ENCODE results near the gene ANKRD11.
"Not testable (repeated sequence)": the region's sequence is repeated elsewhere in the genome, so short reads cannot be mapped to it uniquely, and the experiment has no call there.

Gene ANKRD11

DNA sequence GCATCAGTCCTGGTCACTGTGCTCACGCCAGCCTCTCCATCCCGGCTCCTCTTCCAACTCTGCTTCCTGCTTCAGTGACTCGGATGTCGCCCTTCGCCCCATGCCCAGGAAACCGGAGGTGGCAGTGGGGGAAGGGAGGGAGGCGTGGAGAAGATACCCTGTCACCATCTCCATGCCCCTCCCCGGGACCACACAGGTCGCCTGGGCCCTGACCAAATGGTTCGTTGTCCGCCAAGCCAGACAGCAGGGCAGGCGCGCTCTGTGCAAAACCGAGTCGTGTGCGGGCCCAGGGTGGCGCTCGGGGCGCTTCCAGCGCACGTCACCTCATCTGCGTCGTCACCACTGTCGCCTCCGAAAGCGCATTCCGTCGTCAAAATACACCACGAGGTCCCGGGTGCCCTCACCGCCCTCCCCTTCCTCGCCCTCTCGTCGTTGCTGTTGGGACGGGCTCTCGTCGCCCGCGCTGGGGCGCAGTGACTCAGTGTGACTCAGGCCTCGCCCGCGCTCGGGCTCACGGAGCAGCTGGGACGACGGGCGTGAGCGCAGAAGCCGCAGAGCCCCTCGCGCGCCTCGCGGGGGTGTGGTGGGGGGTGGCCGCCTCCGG is 233.6 kb downstream of the ANKRD11 start:
- DNase-seq = peak; percentile 72

GRCh38 chr16:89253548-89254287 is 236.6 kb downstream of the ANKRD11 start:
- DNase-seq = no peak

GRCh38 chr16:89248196-89248982 is 242.0 kb downstream of the ANKRD11 start:
- DNase-seq = no peak

- DNase-seq = not testable (repeated sequence)
Observed at GRCh38 chr16:89247734-89248075, 242.7 kb downstream of the ANKRD11 start.

DNA sequence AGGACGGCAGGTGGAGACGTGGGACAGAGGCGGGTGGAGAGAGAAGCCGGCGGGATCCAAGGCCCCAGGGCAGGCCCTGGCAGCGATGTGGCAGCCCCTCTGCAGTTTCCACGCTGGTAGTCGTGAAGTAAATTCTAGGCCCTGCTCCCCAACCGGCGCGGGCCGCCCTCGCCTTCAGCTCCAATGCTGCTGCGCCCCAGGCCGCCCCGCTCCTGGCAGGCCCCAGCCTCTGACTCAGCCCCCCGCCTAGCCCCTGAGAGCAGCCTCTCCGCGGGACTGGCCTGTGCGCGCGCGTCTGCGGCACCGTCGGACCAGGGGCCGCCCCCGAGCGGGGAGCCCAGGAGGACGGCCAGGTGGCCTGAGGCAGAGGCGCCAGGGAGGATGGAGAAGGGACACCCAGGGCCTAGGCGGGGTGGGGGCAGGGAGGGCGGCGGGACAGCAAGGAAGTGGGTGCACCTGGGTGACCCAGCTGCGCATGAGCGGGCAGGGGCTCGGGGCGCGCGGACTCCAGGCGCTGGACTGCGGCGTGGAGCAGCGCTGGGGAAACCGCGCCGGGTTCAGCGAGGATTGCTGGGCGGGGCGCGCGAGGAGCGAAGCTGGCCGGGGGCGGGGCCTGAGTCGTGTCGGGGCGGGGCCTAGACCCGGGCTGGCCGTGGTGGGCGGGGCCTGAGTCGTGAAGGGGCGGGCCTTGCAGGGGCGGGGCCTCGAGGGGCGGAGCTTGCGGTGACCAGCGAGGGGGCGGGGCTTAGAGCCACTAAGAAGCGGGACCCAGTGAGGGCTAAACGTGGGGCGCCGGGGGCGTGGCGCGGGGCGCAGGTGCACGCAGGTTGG is 243.2 kb downstream of the ANKRD11 start:
- DNase-seq = peak; percentile 98

- DNase-seq = no peak
Observed at GRCh38 chr16:89246383-89246902, 243.9 kb downstream of the ANKRD11 start.

DNA sequence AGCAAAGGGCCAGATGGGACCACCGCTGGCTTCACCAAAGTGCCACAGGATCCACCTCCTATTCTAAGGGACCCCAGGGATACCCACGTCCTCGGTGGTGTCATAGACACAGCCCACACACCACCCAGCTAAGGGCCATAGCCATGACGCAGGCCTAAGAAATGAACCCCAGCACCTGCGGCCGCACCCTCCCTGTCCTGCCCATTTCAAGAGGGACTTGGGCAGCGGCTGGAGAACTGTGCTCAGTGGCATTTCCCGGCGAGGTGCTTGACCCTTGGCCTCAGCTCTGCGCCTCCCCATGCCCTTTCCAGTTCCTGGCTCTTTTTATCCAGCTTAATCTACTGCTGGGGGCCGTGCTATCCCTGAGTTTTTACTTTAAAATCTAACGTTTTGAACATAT is 245.6 kb downstream of the ANKRD11 start:
- no peak for DNase-seq

DNA sequence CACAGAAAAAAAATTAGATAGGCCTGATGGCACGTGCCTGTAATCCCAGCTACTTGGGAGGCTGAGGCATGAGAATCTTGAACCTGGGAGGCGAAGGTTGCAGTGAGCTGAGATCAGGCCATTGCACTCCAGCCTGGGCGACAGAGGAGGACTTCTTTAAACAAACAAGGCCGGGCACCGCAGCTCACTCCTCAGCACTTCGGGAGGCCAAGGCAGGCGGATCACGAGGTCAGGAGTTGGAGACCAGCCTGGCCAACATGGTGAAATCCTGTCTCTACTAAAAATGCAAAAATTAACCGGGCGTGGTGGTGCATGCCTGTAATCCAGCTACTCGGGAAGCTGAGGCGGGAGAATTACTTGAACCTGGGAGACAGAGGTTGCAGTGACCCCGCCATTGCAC is 246.1 kb downstream of the ANKRD11 start:
- not testable (repeated sequence) for DNase-seq

- no peak for DNase-seq
Observed at GRCh38 chr16:89243664-89244063, 246.7 kb downstream of the ANKRD11 start.

GRCh38 chr16:89242795-89243200 is 247.6 kb downstream of the ANKRD11 start:
- DNase-seq = no peak

- DNase-seq = peak; percentile 79
Observed at GRCh38 chr16:89241187-89242007, 249.0 kb downstream of the ANKRD11 start.

GRCh38 chr16:89237733-89238132 is 252.6 kb downstream of the ANKRD11 start:
- no peak for DNase-seq

DNA sequence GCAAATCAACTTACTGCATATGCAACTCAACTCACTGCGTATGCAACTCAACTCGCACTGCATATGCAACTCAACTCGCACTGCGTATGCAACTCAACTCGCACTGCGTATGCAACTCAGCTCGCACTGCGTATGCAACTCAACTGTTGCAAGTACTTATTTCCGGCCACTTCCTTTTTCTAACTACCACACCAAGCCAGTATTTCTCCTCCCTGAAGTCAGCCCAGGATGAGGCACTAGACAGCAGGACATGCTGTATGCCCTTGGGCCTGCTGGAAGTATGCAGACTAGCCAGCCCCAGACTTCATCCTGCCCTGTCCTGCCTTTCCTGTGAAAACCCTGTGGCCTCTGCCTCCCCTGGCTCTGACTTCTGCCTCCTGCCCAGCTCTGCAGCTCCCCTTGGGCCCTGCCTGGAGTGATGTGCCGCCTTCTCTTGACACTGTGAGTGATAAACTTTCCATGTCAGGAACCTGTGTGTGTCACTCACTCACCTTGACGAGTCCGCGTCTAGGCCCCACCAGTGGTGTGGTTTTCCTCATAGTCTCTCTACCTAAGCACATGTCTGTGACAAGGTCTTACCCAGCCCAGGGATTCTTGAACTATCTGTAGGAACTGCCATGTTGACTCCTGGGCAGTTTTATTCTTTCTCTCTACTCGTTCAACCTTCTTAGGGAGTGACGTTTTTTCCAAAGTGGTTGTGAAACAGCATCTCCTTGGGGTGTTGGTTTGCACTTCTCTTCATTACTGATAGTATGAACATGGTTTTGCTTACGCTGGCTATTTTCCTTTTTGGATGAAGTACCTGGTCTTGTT is 256.5 kb downstream of the ANKRD11 start:
- no peak for DNase-seq

DNA sequence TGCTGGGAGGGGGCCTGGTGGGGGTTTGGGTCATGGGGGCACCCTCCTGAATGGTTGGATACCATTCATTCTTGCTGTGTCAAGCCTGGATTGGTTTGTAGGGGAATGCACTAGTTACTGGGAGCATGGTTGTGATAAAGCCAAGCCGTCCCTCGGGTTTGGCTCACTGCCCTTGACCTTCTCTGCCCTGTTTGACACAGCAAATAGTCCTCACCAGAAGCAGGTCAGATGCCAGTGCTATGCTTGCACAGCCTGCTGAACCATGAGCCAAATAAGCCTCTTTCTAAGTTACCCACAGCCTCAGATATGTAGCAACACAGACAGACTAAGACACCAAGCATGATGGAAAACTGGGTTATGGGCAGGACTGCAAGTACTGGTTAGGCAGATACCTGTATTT is 258.3 kb downstream of the ANKRD11 start:
- no peak for DNase-seq

DNA sequence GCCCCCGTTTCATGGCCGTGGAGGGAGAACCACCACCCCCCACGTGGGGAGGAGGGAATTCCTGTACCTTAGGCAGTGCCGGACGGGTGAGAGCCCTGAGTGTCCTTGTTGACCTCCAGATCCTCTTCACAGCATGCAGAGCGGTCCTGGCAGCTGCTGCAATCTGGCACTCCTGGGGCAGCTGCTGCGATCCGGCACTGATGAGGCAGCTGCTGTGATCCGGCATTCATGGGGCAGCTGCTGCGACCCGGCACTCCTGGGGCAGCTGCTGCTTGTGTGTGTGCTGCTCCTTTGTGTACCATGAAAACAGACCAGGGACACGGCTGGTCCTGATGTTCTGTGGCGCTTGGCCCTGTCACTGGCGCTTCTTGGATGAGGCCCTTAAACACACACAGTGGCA is 260.1 kb downstream of the ANKRD11 start:
- no peak for DNase-seq

DNA sequence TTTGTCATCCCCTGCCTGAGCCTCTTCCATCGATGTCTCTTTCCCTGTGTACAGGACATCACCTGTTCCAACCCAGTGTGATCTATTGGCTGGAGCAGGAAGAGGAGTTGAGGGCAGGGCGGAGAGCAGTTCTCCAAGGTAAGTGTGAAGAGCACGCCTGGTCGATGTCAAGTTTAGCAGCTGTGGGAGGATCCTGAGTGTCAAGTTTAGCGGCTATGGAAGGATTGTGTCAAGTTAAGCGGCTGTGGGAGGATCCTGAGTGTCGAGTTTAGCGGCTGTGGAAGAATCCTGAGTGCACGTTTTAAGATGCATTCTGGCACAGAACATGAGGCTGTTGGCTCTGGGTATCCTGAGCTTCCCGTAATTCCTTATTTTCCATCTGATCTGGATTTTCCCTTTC is 265.7 kb downstream of the ANKRD11 start:
- no peak for DNase-seq

GRCh38 chr16:89222931-89223330 is 267.4 kb downstream of the ANKRD11 start:
- no peak for DNase-seq

- DNase-seq = no peak
Observed at GRCh38 chr16:89221604-89222003, 268.8 kb downstream of the ANKRD11 start.

DNA sequence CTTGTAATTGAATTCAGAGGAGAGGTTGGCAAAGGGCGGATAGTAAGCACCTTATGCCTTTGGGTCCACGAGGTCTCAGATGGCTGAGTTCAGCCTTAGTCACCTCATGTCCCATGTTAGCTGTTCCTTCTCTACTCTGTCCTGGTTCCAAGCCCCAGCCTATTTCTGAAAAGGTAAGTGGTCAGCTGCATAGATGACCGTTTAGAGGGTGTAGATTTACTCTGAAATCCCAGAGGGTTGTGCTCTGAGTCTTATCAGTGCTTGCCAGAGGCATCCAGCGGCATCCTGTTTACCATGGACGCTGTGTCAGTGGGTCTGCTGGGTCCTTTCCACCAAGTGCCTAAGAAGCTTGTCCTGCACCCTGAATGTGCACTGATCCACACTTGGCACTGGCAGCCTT is 271.0 kb downstream of the ANKRD11 start:
- no peak for DNase-seq
